HL-60/S4 treated with retinoic acid at 250 ng/mL for 4 days and 3 days (cell line): ENCODE data around the gene SMIM7.
"Not testable (repeated sequence)": the region's sequence is repeated elsewhere in the genome, so short reads cannot be mapped to it uniquely, and the experiment has no call there.

ENCODE experiments used
- in situ Hi-C: fragments of 300-500 bp; cut with MboI; formaldehyde crosslinking; loops from 2 replicates; pipeline ENCODE4 v1.7.0; 2022; ENCODE audit warnings: low sequenced_read_pairs

SMIM7 gene

DNA sequence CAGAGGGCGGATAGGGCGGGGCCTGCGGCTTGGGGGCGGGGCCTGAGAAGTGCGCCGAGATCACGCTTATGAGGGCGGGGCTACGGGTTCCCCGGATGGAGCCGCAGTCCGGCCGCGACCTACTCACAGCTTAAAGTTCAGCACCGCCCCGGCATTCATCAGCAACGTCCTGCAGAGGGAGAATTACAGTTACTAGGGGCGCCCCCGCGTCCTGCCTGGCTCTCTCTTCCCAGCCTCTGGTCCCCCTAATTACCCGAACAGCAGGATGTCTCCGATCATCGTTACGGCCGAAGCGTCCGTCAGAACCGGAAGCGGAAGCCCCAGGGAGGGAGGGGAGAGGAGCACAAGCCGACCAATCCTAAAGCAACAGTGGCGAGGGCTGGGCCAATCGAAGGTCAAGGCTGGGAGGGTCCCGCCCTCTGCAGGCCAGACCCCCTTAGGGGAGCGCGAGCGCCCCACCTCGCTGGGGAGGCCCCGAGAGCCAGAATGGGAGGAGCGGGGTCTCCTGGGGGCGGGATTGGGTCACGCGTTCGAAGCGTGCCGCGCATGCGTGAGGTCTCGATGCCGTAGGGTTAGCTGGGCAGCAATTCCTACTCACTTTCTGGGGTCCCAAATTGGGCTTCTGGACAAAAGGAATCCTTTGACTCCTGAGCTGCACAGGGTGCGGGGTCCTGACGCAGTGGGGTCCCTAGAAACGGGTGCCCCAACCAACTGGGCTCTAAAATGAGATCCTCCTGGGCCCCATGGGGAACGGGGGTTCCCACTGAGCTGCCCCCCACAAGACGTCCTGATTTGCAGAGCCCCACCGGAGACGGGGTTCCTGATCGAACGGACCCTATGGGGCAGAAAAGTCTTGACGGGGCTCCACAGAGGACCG lies at the start of gene SMIM7:
SMIM7 (minus strand) TSS at position 313 of the 877 bp plus-strand sequence; CDS start at position 279, 34 bp downstream.
- in situ Hi-C loops, result no loop called here

DNA sequence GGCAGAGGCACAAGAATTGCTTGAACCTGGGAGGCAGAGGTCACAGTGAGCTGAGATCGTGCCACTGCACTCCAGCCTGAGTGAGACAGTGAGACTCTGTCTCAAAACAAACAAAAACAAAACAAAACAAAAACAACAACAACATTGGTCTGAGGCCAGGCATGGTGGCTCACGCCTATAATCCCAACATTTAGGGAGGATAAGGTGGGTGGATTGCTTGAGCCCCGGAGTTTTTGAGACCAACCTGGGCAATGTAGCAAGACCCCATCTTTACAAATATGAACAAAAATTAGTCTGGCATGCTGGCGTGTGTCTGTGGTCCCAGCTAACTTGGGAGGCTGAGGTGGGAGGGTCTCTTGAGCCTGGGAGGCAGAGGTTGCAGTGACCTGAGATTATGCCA lies 43.7 kb upstream of the SMIM7 start:
- in situ Hi-C loops, result no loop called here

DNA sequence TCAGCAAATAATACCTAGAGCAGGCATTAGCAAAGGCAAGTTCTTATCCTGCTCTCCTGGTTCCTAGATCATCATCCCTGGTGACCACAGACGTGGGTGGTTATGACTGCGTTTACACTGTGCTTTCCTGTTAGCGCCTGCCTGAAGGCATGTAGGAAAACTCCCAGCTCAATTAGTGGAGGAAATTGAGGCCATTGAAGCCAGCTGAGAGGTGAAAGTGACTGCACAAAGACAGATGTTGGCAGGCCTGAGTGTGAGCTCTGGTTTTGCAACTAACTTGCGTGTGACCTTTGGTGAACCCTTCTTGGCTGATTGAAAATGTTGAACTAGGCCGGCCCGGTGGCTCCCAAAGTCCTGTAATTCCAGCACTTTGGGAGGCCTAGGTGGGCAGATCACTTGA lies 42.2 kb upstream of the SMIM7 start:
- in situ Hi-C loops, result no loop called here

DNA sequence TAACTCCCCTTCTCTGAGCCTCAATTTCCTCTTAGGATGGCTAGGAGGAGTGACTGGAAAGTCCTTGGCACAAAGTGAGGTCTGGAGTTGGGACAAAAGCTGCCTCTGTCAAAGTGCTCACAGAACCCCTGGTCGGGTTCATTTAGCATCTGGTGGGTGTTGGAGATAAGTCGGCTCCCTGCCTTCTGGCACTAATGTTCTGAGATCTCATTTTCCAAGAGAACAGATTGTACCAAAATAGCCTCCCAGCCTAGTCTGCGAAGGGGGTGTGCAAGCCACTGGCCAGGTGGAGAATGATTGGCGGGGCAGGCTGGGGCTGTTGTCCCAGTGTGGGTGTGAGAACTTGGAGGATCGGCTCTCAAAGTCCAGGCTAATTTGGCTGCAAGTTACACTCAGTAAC lies 39.0 kb upstream of the SMIM7 start:
- in situ Hi-C loops, result no loop called here

DNA sequence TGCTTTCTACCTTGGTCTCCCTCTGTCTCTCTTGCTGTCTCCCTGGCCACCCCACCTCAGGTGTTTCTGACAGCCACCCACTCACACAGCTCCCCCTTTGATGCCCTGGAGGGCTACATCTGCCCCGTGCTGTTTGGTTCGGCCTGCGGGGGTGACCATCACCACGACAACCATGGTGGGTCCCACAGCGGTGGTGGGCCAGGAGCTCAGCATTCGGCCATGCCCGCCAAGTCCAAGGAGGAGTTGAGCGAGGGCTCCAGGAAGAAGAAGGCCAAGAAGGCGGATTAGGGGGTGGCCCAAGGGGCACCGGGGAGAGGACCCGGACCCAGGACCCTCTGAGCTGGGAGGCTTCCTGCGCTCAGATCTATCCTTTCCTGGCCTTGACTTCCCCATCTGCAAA lies 28.1 kb upstream of the SMIM7 start:
- in situ Hi-C loops, result no loop called here

DNA sequence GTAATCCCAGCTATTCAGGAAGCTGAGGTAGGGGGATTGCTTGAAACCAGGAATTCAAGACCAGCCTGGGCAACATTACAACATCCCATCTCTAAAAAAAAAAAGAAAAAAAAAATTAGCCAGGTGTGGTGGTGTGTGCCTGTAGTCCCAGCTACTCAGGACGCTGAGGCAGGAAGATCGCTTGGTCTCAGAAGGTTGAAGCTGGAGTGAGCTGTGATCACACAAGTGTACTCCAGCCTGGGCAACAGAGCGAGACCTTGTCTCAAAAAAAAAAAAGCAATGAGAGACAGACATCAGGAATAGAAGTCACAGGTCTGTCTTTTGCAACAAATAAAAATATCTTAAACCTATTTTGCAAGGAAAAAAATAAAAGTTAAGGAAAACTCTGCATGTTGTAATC lies 24.3 kb upstream of the SMIM7 start:
- in situ Hi-C loops, result no loop called here

DNA sequence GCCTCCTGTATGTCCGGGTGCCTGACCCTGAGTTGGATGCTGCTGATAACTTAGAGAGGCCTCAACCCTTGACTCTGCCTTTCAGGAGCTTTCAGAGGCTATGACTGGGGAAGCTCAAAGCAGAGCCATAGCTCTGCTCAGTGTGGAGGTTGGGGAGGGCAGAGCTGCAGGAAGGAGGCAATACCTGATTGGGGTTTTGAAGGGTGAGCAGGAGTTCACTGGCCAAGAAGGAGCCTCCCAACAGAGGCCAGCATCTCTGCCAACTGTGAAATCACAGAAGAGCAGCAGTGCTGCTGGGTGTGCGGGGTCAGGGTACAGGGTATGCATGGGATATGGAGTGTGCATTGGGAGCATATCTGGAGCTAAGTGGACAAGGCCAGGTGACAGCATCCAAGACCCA lies 22.6 kb upstream of the SMIM7 start:
- in situ Hi-C loops, result no loop called here

DNA sequence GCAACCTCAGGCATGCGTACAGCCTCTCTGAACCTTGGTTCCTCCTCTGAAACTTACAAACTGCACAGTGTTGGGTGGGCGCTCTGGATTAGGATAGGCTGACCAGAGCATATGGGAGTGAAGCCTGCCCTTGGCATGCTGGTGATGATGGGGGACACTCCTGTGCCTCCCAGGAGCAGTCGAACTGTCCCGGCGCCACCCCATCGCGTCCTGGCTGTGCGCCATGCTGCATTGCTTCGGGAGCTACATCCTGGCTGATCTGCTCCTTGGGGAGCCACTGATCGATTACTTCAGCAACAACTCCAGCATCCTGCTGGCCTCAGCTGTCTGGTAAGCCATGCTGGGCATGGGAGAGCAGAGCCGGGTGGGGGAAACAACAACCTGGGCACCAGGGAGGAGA lies 19.9 kb upstream of the SMIM7 start:
- in situ Hi-C loops, result no loop called here

DNA sequence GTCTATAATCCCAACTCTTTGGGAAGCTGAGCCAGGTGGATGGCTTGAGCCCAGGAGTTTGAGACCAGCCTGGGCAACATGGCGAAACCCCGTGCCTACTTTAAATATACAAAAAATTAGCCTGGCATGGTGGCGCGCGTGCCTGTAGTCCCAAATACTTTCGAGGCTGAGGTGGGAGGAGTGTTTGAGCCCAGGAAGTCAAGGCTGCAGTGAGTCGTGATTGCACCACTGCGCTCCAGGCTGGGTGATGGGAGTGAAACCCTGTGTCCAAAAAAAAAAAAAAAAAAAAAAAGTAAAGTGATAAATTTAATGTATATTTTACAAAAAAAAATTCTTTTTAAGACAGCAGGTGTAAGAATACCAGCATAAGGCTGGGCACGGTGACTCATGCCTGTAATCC lies 18.6 kb upstream of the SMIM7 start:
- in situ Hi-C loops, result no loop called here

DNA sequence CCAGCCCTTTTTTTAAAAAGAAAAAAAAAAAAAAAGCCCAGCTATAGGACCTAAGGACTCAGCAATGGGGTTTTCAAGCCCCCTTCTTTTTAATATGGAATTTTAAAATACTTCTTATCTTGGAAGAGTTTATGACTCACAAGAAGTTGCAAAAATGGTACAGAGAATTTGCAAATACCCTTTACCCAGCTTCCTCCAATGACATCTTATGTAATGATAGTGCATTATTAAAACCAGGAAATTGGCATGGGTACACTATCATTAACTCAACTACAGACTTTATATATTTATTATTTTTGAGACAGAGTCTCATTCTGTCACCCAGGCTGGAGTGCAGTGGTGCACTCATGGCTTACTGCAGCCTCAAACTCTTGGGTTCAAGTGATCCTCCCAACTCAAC lies 17.1 kb upstream of the SMIM7 start:
- in situ Hi-C loops, result no loop called here

DNA sequence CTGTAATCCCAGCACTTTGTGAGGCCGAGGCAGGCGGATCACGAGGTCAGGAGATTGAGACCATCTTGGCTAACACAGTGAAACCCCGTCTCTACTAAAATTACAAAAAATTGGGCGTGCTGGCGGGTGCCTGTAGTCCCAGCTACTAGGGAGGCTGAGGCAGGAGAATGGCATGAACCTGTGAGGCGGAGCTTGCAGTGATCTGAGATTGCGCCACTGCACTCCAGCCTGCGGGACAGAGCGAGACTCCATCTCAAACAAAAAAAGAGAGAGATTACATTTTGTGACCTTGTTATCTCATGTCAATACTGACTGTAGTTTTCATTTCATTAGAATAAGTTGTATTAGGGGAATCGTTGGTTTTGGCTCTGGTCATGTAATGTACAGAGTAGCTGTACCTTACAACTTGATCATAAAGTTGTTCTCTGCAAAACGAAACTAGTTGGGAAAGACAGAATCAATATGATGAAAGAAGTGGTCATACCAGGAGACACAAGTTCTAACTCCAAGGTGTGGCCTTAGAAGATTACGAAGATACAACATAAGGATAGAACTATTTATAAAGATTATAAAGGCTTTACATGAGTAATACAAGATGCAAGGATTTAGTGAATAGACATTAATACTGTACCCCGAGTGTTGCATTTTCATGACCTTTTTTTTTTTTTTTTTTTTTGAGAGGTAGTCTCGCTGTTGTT lies 16.3 kb upstream of the SMIM7 start:
- in situ Hi-C loops, result no loop called here

DNA sequence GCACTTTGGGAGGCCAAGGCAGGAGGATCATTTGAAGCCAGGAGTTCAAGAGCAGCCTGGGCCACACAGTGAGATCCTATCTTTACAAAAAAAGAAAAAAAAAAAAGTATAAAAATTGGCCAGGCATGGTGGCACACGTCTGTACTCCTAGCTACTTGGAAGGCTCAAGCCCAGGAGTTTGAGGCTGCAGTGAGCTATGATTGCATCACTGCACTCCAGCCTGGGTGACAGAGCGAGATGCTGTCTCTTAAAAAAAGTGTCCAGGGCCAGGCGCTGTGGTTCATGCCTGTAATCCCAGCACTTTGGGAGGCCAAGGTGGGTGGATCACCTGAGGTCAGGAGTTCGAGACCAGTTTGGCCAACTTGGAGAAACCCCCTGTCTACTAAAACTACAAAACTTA lies 13.9 kb upstream of the SMIM7 start:
- in situ Hi-C loops, result not testable (repeated sequence)

DNA sequence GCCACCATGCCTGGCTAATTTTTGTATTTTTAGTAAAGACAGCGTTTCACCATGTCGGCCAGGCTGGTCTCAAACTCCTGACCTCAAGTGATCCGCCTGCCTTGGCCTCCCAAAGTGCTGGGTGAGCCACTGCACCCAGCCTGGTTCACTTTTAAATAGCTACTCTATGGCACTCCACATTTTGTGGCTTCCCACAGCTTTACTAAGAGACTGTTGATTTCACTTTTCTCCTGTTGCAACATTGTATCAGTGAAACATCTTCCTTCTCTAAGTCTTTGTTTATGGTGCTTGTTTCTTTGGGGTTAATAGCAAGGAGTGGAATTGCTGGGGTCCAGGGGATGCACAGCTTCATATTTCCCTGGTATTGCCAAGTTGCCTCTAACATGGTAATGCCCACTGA lies 13.3 kb upstream of the SMIM7 start:
- in situ Hi-C loops, result no loop called here

DNA sequence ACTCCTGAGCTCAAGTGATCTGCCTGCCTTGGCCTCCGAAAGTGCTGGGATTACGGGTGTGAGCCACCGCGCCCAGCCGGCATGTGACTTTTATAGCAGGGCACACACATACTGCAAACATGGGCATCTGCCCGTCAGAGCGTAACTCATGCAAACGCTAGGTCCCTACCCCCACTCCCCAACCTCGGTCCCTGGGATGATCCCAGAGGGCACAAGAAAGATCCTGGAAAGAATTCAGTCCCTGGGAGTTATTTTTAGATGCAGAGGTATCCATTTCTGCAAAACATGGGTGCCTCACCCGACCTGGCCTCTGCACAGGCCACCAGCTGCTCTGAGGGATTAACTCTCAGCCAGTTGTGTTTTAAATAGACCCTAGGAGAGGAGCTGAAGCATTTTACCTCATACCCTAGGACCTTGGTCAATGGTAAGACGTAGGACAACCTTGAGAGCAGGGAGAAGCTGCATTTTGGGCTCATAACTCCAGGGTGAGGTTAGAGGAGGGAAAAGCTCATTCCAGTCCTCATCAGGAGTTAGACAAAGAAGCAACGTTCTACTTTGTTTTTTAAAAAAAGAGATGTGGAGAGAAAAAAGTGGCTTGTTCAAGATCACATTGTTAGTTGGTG lies 11.8 kb upstream of the SMIM7 start:
- in situ Hi-C loops, result no loop called here

DNA sequence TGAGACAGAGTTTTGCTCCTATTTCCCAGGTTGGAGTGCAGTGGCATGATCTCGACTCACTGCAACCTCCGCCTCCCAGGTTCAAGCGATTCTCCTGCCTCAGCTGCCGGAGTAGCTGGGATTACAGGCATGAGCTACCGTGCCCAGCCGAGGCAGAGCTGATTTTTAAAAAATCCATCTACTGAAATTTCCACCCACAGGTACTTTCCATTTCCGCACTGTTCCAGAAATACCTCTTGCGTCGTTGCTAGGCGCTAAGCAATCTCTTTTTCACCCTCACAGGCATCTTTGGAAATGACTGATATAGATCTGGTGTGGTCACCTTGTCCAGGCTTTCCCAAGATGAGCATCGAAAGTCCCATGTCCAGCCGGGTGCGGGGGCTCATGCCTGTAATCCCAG lies 10.3 kb upstream of the SMIM7 start:
- in situ Hi-C loops, result no loop called here

DNA sequence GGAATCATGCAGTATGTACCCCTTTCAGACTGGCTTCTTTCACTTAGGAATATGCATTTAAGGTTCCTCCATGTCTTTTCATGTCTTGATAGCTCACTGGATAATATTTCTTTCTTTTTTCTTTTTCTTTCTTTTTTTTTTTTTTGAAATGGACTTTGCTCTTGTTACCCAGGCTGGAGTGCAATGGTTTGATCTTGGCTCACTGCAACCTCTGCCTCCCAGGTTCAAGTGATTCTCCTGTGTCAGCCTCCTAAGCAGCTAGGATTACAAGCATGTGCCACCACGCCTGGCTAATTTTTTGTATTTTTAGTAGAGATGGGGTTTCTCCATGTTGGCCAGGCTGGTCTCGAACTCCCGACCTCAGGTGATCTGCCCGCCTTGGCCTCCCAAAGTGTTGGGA lies 8.8 kb upstream of the SMIM7 start:
- in situ Hi-C loops, result not testable (repeated sequence)

DNA sequence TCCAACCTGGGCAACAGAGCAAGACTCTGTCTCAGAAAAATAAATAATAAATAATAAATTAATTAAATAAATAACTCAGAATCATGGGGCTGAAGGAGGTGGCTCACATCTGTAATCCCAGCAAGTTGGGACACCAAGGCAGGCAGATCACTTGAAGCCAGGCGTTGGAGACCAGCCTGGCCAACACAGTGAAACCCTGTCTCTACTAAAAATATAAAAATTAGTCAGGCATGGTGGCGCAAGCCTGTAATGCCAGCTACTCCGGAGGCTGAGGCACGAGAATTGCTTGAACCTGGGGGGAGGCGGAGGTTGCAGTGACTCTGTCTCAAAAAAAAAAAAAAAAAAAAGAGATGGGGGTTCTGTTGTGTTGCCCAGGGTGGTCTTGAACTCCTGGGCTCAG lies 8.2 kb upstream of the SMIM7 start:
- in situ Hi-C loops, result no loop called here

DNA sequence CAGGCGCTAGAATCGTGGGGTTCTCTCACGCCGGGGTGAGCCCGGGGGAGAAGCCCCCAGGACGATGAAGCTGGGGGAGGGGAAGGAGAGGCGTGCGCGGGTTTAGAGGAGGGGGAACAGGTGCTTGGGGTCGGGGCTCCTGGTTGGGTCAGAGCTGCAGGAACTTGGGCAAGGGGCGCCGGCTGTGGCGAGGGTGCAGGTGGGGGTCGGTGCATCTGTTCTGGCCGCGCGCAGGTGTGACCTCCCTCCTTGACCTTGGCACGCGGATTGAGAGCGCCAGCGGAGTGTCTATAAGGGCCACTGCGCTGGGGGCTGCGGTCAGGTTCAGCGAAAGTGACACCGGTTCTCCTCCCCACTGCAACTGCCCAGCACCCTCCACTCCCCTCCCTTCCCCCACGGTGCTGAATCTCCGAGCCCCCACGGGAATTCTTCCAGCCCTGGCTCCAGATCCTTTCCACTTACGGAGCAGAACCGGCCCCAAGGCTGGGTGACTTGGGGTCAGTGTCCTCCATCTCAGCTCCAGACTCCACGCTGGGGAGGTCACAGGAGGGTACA lies 1.6 kb upstream of the SMIM7 start:
- in situ Hi-C loops, result no loop called here

DNA sequence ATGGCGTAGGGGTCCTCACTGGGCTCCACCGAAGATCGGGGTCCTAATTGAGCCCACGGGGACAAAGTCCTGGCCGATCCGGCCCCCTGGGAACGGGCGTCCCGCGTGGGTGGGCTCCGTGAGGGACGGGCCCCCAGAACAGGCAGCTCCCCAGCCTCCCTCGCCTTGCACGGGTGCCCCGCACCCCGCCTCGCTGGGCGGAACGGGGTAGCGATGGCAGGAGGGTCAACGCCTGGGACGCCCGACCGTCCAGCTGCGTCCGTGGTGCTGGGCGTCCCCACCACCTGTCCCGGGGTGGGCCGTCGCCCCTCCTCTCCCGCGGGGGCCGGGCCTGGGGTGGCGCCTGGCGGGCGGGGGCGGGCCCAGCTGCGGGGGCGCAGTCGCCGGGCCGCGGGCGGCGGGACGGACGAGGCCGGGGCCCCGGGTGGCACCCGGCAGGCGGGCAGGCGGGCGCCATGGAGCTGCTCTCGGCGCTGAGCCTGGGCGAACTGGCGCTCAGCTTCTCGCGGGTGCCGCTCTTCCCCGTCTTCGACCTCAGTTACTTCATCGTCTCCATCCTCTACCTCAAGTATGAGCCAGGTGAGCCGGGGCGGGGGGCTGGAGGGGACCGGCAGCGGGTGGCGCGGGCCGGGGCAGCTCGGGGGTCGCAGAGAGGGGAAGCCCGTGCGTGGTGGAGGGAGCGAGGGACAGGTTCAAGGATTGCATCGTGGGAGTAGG lies 977 bp upstream of the SMIM7 start, which contains the start of gene TMEM38A:
TMEM38A (plus strand) TSS at position 377 of the 717 bp plus-strand sequence; CDS start at position 456, 79 bp downstream.
- in situ Hi-C loops, result no loop called here

DNA sequence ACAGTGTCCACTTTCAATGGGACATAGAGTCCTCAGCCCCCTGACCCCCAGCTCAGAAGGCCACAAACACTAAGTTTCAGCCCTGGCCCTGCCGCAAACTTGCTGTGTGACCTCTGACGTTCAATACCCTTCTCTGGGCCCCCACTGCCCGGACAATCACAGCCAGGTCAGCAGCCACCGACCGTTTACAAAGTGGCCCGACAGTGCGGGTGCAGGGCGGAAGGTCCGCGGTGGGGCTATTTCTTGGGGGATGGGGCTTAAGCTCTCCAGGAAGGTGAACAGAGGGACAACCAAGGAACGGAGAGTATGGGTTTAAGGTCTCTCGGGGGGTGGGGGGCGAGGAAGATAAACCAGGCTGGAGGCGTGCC lies 496 bp downstream of the SMIM7 start:
- in situ Hi-C loops, result no loop called here

DNA sequence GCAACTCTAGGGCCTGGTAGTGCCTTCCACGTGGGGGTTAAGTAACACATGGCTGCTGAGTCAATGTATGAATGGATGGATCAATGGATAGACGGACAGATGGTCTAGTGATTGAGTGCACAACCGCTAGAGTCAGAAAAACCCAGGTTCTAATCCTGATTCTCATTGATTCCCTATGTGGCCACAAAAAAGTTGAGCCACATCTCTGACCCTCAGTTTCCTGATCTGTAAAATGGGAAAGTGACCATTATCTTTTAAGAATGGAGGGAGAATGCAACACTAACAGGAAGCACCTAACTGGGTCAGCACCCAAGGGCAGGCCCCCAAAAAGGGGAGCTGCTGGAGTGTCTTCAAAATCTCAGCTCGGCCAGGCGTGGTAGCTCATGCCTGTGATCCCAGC lies 2.6 kb downstream of the SMIM7 start:
- in situ Hi-C loops, result no loop called here
